Lower lobe of right lung (tissue), 2 donors: ENCODE measurements around the gene TMEM108. TPM values are rescaled to one million over a fixed set of nuclear protein-coding genes. Genes with fewer than 3 reads are reported as not detected.

Experiments used
- ATAC-seq, 2 donors: fragments of 200-7000 bp; cut with Tn5 transposase; one replicate each; pipeline ENCODE4 v1.9.1; 2020 to 2022; ENCODE audit warnings: mild to moderate bottlenecking in 2 of 2, moderate library complexity in 2 of 2
- DNase-seq: peaks from one replicate; pipeline ENCODE4 v3.0.0-alpha.2; 2020
- H3K27ac ChIP-seq: fragments of 200-600 bp; one replicate; pipeline ENCODE4 v1.8.0; 2022
- H3K27me3 ChIP-seq: fragments of 200-600 bp; one replicate; pipeline ENCODE4 v1.8.0; 2022; ENCODE audit warnings: low read depth
- H3K36me3 ChIP-seq: fragments of 200-600 bp; one replicate; pipeline ENCODE4 v1.8.0; 2022; ENCODE audit warnings: mild to moderate bottlenecking
- H3K4me1 ChIP-seq: fragments of 200-600 bp; one replicate; pipeline ENCODE4 v1.8.0; 2022
- H3K4me3 ChIP-seq: fragments of 200-600 bp; one replicate; pipeline ENCODE4 v1.8.0; 2022; ENCODE audit warnings: mild to moderate bottlenecking
- H3K9me3 ChIP-seq: fragments of 200-600 bp; one replicate; pipeline ENCODE4 v1.8.0; 2022
- CTCF ChIP-seq: fragments of 200-600 bp; IDR thresholded peaks from one replicate; pipeline ENCODE4 v1.8.0; 2022; ENCODE audit warnings: antibody characterized with exemption, mild to moderate bottlenecking
- intact Hi-C: fragments of 100-400 bp; cut with DNase I; formaldehyde crosslinking; loops from one replicate; pipeline ENCODE4 v1.11.0; 2022
- total RNA-seq: library from RNA; stranded (reverse); fragmentation: NEBNext Ultra II Directional; extraction: Animal tissue kit (Norgen Biotek cat#: 25700); gene quantifications from one replicate; pipeline ENCODE4 v1.2.1, GENCODE V29; 2021
- donor health status: DM: no; HTN: yes; CAD: no; lungs with severe emphysema.

TMEM108 gene
- total RNA-seq, 1 donor from 2014 or later, result 18.5 TPM

GRCh38 chr3:133047980-133048379, 9.8 kb downstream of the TMEM108 start:
- H3K27me3 ChIP-seq, result no peaks in the 10 kb centered on the region
- no peaks in the 10 kb centered on the region for H3K9me3 ChIP-seq
- no peak for DNase-seq
- no peak for ATAC-seq
- intact Hi-C loops, result loop anchor here (5.0 kb wide), 1 partner anchor 334 kb away; no protein-coding TSS in a partner anchor
- no peaks in the 10 kb centered on the region for H3K4me1 ChIP-seq
- no peaks in the 10 kb centered on the region for H3K36me3 ChIP-seq
- H3K27ac ChIP-seq, result no peak overlapping the region
- no peak for TF ChIP-seq CTCF
- no peak overlapping the region for H3K4me3 ChIP-seq

GRCh38 chr3:133049491-133049890, 11.3 kb downstream of the TMEM108 start:
- H3K27me3 ChIP-seq, result no peaks in the 10 kb centered on the region
- no peaks in the 10 kb centered on the region for H3K36me3 ChIP-seq
- H3K9me3 ChIP-seq, result no peaks in the 10 kb centered on the region
- ATAC-seq (no peak), DNase-seq (no peak)
- intact Hi-C loops, result loop anchor here (5.0 kb wide), 1 partner anchor 333 kb away; no protein-coding TSS in a partner anchor
- H3K4me3 ChIP-seq, result no peak overlapping the region
- H3K27ac ChIP-seq, result no peak overlapping the region
- H3K4me1 ChIP-seq, result no peaks in the 10 kb centered on the region
- no peak for TF ChIP-seq CTCF

- no peaks in the 10 kb centered on the region for H3K9me3 ChIP-seq
- no peak for TF ChIP-seq CTCF
- H3K27me3 ChIP-seq, result no peaks in the 10 kb centered on the region
- H3K36me3 ChIP-seq, result no peaks in the 10 kb centered on the region
- no peak overlapping the region for H3K27ac ChIP-seq
- DNase-seq (no peak), ATAC-seq (no peak)
- no peak overlapping the region for H3K4me3 ChIP-seq
- intact Hi-C loops, result no loop called here
- no peaks in the 10 kb centered on the region for H3K4me1 ChIP-seq
Observed at GRCh38 chr3:133050891-133051290, 12.7 kb downstream of the TMEM108 start.

- H3K27me3 ChIP-seq, result no peaks in the 10 kb centered on the region
- ATAC-seq, result no peak
- DNase-seq, result no peak
- no peak overlapping the region for H3K4me3 ChIP-seq
- no peaks in the 10 kb centered on the region for H3K9me3 ChIP-seq
- no peaks in the 10 kb centered on the region for H3K36me3 ChIP-seq
- no peaks in the 10 kb centered on the region for H3K4me1 ChIP-seq
- no peak for TF ChIP-seq CTCF
- no peak overlapping the region for H3K27ac ChIP-seq
- intact Hi-C loops, result no loop called here
Observed at GRCh38 chr3:133053532-133053931, 15.3 kb downstream of the TMEM108 start.

- Histone ChIP-seq H3K27me3 (no peaks in the 10 kb centered on the region), H3K4me3 (no peak overlapping the region), H3K27ac (no peak overlapping the region), H3K4me1 (no peaks in the 10 kb centered on the region), H3K36me3 (no peaks in the 10 kb centered on the region), H3K9me3 (no peaks in the 10 kb centered on the region)
- no peak for ATAC-seq
- intact Hi-C loops, result no loop called here
- no peak for TF ChIP-seq CTCF
- DNase-seq, result no peak
Observed at GRCh38 chr3:133054586-133054985, 16.4 kb downstream of the TMEM108 start.

- H3K27me3 ChIP-seq, result no peaks in the 10 kb centered on the region
- no peaks in the 10 kb centered on the region for H3K4me1 ChIP-seq
- no peak overlapping the region for H3K27ac ChIP-seq
- DNase-seq, result no peak
- TF ChIP-seq CTCF, result no peak
- H3K9me3 ChIP-seq, result no peaks in the 10 kb centered on the region
- no peak overlapping the region for H3K4me3 ChIP-seq
- no peaks in the 10 kb centered on the region for H3K36me3 ChIP-seq
- intact Hi-C loops, result no loop called here
- ATAC-seq, result no peak
Observed at GRCh38 chr3:133055339-133055738, 17.1 kb downstream of the TMEM108 start.
